Neutrophil (primary cell): ENCODE measurements around the gene VSX1.

Experiments used
- H3K27ac ChIP-seq: fragments of 200-600 bp; sonication (generic); 2 replicates; pipeline ENCODE4 v1.5.1; 2016; ENCODE audit warnings: mild to moderate bottlenecking, moderate library complexity
- H3K27me3 ChIP-seq: fragments of 200-600 bp; sonication (generic); 2 replicates; pipeline ENCODE4 v1.6.0; 2016; ENCODE audit warnings: mild to moderate bottlenecking
- H3K36me3 ChIP-seq: fragments of 200-600 bp; sonication (generic); 2 replicates; pipeline ENCODE4 v1.5.1; 2017
- H3K4me1 ChIP-seq, 2 experiments: fragments of 200-600 bp in 1 of 2; sonication (generic) in 1 of 2; 1 replicate in 1 of 2; 2 replicates in 1 of 2; pipeline versions ENCODE4 v1.5.1 to v1.6.1; 2013 to 2016; ENCODE audit warnings: low read depth in 1 of 2, low read length in 1 of 2, mild to moderate bottlenecking in 1 of 2, moderate library complexity in 1 of 2; ENCODE audit not compliant: control insufficient read depth in 1 of 2, insufficient read depth in 1 of 2
- H3K4me3 ChIP-seq, 2 experiments: fragments of 200-600 bp in 1 of 2; sonication (generic) in 1 of 2; 1 replicate in 1 of 2; 2 replicates in 1 of 2; pipeline ENCODE4 v1.5.1; 2013 to 2016; ENCODE audit warnings: low read depth in 1 of 2, low read length in 1 of 2, mild to moderate bottlenecking in 1 of 2, moderate library complexity in 1 of 2
- H3K9me3 ChIP-seq: fragments of 200-600 bp; sonication (generic); 2 replicates; pipeline ENCODE4 v1.5.1; 2016
- TF ChIP-seq, protein P1 (sequence below): fragments of 200-600 bp; sonication (generic); IDR thresholded peaks from 2 replicates; pipeline ENCODE4 v1.5.1; 2016; ENCODE audit warnings: antibody characterized with exemption

Gene VSX1

DNA sequence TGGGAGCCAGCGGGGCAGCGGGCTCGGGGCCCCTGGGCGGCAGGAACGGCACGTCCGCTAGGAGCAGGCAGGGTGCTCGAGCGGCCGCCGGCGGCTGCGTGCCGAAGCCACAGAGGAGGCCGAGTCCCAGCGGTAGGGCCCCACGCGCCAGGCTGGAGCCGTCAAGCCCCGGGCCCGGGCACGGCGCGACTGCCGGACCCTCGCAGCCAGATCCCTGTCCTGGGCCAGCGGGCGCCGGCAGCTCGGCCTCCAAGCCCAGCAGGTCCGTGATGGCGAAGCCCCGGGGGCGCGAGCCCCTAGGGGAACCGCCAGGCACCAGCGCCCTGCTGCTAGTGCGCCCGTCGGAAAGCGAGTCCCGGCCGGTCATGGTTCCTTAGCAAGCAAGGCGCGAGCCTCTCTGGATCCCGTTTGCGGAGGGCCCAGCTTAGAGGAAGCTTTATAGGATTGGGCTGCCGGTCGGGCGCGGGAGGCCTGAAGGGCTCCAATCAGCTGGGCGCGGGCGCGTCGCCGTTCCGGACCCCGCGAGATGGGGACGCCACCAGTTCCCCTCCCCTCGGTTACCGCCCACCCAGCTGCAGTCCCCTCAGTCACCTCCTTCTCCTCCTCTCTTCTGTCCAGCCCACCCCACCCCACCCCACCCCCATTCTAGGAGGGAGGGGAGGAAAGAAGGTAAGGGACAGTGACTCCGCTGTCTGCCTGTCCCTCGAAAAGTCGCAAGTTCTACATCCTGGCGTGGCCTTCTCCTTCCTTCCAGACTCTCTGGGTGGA is at the start of gene VSX1:
Gene VSX1 (minus strand): TSS at position 412 of the 768 bp plus-strand sequence. CDS start 45 bp downstream, at position 367.
- Histone ChIP-seq H3K27ac (no peak within 1 kb of the TSS), H3K36me3 (no peaks in the 10 kb centered on the region), H3K9me3 (no peaks in the 10 kb centered on the region), H3K4me1 (peaks cover 6 to 9% of the 10 kb centered on the region in 2 experiments), H3K27me3 (peaks cover 100% of the 10 kb centered on the region), H3K4me3 (no peak within 1 kb of the TSS)
- TF ChIP-seq, protein P1, sequence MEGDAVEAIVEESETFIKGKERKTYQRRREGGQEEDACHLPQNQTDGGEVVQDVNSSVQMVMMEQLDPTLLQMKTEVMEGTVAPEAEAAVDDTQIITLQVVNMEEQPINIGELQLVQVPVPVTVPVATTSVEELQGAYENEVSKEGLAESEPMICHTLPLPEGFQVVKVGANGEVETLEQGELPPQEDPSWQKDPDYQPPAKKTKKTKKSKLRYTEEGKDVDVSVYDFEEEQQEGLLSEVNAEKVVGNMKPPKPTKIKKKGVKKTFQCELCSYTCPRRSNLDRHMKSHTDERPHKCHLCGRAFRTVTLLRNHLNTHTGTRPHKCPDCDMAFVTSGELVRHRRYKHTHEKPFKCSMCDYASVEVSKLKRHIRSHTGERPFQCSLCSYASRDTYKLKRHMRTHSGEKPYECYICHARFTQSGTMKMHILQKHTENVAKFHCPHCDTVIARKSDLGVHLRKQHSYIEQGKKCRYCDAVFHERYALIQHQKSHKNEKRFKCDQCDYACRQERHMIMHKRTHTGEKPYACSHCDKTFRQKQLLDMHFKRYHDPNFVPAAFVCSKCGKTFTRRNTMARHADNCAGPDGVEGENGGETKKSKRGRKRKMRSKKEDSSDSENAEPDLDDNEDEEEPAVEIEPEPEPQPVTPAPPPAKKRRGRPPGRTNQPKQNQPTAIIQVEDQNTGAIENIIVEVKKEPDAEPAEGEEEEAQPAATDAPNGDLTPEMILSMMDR = no peak

GRCh38 chr20:25129908-25130307 is 48.0 kb upstream of the VSX1 start:
- no peaks in the 10 kb centered on the region for H3K9me3 ChIP-seq
- no peaks in the 10 kb centered on the region for H3K4me1 ChIP-seq
- no peak overlapping the region for H3K4me3 ChIP-seq
- H3K27me3 ChIP-seq = no peaks in the 10 kb centered on the region
- no peaks in the 10 kb centered on the region for H3K36me3 ChIP-seq
- no peak overlapping the region for H3K27ac ChIP-seq
- TF ChIP-seq, protein P1 = no peak

DNA sequence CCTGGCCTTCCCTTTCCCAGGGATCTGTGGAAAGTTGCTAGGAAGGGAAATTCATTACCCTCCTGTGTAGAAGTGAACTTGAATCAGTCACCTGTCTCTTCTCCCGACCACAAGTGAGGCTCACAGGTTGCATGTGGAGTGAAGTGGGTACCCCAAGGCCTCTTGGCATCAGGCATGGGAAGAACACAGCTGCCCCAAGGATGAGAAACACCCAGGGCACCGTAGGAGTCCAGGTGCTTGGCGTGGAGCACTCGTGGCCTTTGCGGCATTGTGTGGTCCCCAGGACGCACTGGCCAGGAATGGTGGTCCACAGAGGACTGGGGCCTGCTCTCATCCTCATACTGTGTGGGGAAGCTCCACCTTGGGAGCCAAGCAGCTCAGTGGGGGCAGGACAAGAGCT is 47.5 kb upstream of the VSX1 start:
- no peaks in the 10 kb centered on the region for H3K36me3 ChIP-seq
- H3K4me3 ChIP-seq = no peak overlapping the region

DNA sequence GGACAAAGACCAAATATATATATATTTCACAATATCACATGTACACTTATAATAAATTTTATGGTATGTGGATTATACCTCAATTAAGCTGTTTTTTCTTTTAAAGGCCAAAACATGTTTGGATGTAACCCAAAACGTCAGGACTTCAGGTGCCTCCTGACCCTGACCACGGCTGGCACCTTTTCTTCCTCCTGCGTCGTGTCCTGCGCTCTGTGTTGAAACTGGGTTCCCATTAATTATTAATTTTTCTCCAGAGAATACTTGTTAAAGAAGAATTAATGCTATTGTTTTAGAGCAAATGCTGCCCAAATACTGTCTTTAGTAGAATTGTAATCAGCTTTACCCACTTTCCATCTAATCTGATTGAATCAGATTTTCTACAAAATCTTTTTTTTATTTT is 46.7 kb upstream of the VSX1 start:
- Histone ChIP-seq H3K36me3 (no peaks in the 10 kb centered on the region), H3K27me3 (no peaks in the 10 kb centered on the region), H3K9me3 (no peaks in the 10 kb centered on the region), H3K4me3 (no peak overlapping the region), H3K27ac (no peak overlapping the region), H3K4me1 (no peaks in the 10 kb centered on the region)
- TF ChIP-seq, protein P1 = no peak

More for the DNA sequence above, 47.5 kb upstream of the VSX1 start:
- Histone ChIP-seq H3K27ac (no peak overlapping the region), H3K4me1 (no peaks in the 10 kb centered on the region), H3K27me3 (no peaks in the 10 kb centered on the region), H3K9me3 (no peaks in the 10 kb centered on the region)
- TF ChIP-seq, protein P1 = no peak

DNA sequence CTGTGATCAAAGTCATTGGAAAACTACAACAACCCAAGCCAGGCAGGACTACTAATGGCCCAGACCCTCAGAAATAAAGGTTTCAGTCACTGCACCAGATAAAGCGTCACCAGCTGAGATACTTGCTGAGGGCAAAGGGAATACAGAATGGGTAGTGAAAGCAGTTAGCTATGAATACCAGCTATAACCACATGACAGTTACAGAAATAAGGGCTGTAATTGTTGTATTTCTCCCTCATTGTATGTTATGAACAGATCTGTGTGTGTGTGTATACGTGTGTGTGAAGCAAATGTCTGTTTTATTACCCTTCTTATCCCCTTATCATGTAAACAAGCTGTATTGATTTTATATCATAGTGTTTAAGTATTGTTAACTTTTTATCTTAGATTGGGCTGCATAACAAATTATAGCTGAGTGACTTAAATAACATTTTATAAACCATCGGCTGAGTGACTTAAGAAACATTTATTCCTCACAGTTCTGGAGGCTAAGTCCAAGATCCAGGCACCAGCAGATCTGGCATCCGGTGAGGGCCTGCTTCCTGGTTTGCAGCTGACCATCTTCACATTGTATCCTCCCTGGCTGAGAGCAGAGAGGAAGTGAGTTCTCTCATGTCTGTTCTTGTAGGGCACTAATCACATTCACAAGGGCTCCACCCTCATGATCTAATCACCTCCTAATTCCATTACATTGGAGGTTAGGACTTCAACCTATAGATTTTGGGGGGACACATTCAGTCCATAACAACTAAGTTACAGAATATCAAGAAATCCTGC is 46.0 kb upstream of the VSX1 start:
- peaks cover 6% of the 10 kb centered on the region for H3K27me3 ChIP-seq
- H3K4me3 ChIP-seq = no peak overlapping the region
- H3K9me3 ChIP-seq = no peaks in the 10 kb centered on the region
- TF ChIP-seq, protein P1 = no peak
- H3K27ac ChIP-seq = no peak overlapping the region
- H3K4me1 ChIP-seq = no peaks in the 10 kb centered on the region
- no peaks in the 10 kb centered on the region for H3K36me3 ChIP-seq
